Right lobe of liver (tissue), 4 donors: Measurements from ENCODE around the gene EFCAB14.

Experiments
- POLR2A ChIP-seq: fragments of 450-650 bp; IDR thresholded peaks from one replicate; pipeline ENCODE4 v1.6.1; 2017; ENCODE audit warnings: antibody characterized with exemption, mild to moderate bottlenecking
- TF ChIP-seq, protein P1 (sequence below), 4 donors: fragments of 200-600 bp in 3 of 4; fragments of 450-650 bp in 1 of 4; IDR thresholded peaks; one replicate each; pipeline versions ENCODE4 v1.5.1 to v1.8.0; 2016 to 2022; ENCODE audit warnings: antibody characterized with exemption in 4 of 4, mild to moderate bottlenecking in 2 of 4
- donor health status: DM: no; HTN: no; CAD: no.
- donor health status: DM: no; HTN: no; CAD: no.
- donor health status: DM: no; HTN: yes; CAD: no.

GRCh38 chr1:46723901-46724300 is 5.0 kb upstream of the EFCAB14 start:
- TF ChIP-seq, protein P1, sequence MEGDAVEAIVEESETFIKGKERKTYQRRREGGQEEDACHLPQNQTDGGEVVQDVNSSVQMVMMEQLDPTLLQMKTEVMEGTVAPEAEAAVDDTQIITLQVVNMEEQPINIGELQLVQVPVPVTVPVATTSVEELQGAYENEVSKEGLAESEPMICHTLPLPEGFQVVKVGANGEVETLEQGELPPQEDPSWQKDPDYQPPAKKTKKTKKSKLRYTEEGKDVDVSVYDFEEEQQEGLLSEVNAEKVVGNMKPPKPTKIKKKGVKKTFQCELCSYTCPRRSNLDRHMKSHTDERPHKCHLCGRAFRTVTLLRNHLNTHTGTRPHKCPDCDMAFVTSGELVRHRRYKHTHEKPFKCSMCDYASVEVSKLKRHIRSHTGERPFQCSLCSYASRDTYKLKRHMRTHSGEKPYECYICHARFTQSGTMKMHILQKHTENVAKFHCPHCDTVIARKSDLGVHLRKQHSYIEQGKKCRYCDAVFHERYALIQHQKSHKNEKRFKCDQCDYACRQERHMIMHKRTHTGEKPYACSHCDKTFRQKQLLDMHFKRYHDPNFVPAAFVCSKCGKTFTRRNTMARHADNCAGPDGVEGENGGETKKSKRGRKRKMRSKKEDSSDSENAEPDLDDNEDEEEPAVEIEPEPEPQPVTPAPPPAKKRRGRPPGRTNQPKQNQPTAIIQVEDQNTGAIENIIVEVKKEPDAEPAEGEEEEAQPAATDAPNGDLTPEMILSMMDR (IDR thresholded peaks at IDR 0.05), result no peak
- TF ChIP-seq POLR2A, result no peak
